ENCODE results near the gene COL4A3. TPM values are rescaled to one million over a fixed set of nuclear protein-coding genes. Genes with fewer than 3 reads are reported as not detected.

Gene COL4A3
- total and polyA plus RNA-seq, 2 donors (not counting 3 experiments of a cell fraction or from before 2014, with no cell fraction given) = not detected

- Histone ChIP-seq H3K9me1 (replicated peaks; ENCODE audit: control insufficient read depth, extremely low read depth, insufficient read depth, low read length) (no peaks in the 10 kb centered on the region), H3K9ac (replicated peaks; ENCODE audit: extremely low read depth, insufficient read depth, low read length) (no peak overlapping the region), H3K36me3 (ENCODE audit: control insufficient read depth in 2 of 2, extremely low read depth in 1 of 2, insufficient read depth in 2 of 2, low read length in 2 of 2) (no peaks in the 10 kb centered on the region), H3K9me3 (replicated peaks; ENCODE audit: control insufficient read depth, insufficient read depth, low read length) (no peaks in the 10 kb centered on the region), H3K4me2 (ENCODE audit: insufficient read depth, low read length) (no peak overlapping the region), H3K79me2 (ENCODE audit: control insufficient read depth, insufficient read depth, low read length) (no peaks in the 10 kb centered on the region), H3K4me3 (replicated peaks in 1 of 3; ENCODE audit: insufficient read depth in 1 of 3, low read depth in 1 of 3, low read length in 3 of 3) (no peak overlapping the region), H4K20me1 (replicated peaks; ENCODE audit: control insufficient read depth, extremely low read depth, insufficient read depth, low read length) (no peaks in the 10 kb centered on the region), H2AFZ (ENCODE audit: low read depth, low read length) (no peak overlapping the region), H3K27ac (ENCODE audit: insufficient read depth, low read depth, low read length) (no peak overlapping the region), H3K27me3 (ENCODE audit: control insufficient read depth in 2 of 2, insufficient read depth in 2 of 2, low read length in 2 of 2) (no peaks in the 10 kb centered on the region), H3K4me1 (ENCODE audit: control insufficient read depth, extremely low read depth, insufficient read depth, low read length) (no peaks in the 10 kb centered on the region)
- FAIRE-seq (no peak), DNase-seq (ENCODE audit: low read depth, low spot score) (no peak)
- TF ChIP-seq CTCF (IDR thresholded peaks at IDR 0.05; ENCODE audit: extremely low read depth in 1 of 2, insufficient read depth in 1 of 2, low read depth in 1 of 2, low read length in 2 of 2) (no peak), EZH2 (IDR thresholded peaks at IDR 0.05; ENCODE audit: borderline replicate concordance, low read depth, low read length, severe bottlenecking) (no peak), JUN (IDR thresholded peaks at IDR 0.05; ENCODE audit: borderline replicate concordance, insufficient read depth, insufficient read length, low read depth) (no peak), MAX (IDR thresholded peaks at IDR 0.05; ENCODE audit: insufficient read depth, insufficient read length) (no peak), POLR2AphosphoS5 (IDR thresholded peaks at IDR 0.05; ENCODE audit: insufficient read depth, low read depth, low read length) (no peak), POLR2A (IDR thresholded peaks at IDR 0.05; ENCODE audit: low read depth, low read length) (no peak), FOS (IDR thresholded peaks at IDR 0.05; ENCODE audit: borderline replicate concordance, insufficient read depth, low read length) (no peak), MYC (IDR thresholded peaks at IDR 0.05; ENCODE audit: low read depth, low read length) (no peak), GATA2 (IDR thresholded peaks at IDR 0.05; ENCODE audit: insufficient read depth, insufficient read length, low read depth, low read length) (no peak)
- POLR2A ChIA-PET = no interaction called here
- intact Hi-C loops (cut with micrococcal nuclease) = no loop called here
- dilution Hi-C loops (cut with MboI; ENCODE audit: extremely low pct_ligation_motif_present, low sequenced_read_pairs) = no loop called here
- BruUV-seq (replicated peaks) = no TSS peak
- CTCF ChIA-PET = no interaction called here
These were observed 16.3 kb upstream of the COL4A3 start for GRCh38 chr2:227148106-227148505.
